GM19372 (cell line): ENCODE data around the gene C22orf15.
"Not testable (repeated sequence)": the region's sequence is repeated elsewhere in the genome, so short reads cannot be mapped to it uniquely, and the experiment has no call there.

Source experiments
- ATAC-seq: cut with Tn5 transposase; IDR thresholded peaks from one replicate; pipeline ENCODE4 v1.9.1; 2021; ENCODE audit warnings: mild to moderate bottlenecking, low read depth, moderate library complexity; ENCODE audit not compliant: unreplicated experiment

The C22orf15 gene

GRCh38 chr22:23762842-23763578, at the start of gene C22orf15:
C22orf15 (plus strand) TSS chr22:23762990; CDS start chr22:23763307, 317 bp downstream.
- no peak for ATAC-seq

GRCh38 chr22:23713696-23714595, 48.8 kb upstream of the C22orf15 start:
- ATAC-seq = no peak

GRCh38 chr22:23714596-23715578, 47.9 kb upstream of the C22orf15 start:
- ATAC-seq = no peak

GRCh38 chr22:23715806-23716375, 46.9 kb upstream of the C22orf15 start:
- no peak for ATAC-seq

GRCh38 chr22:23716811-23717801, 45.7 kb upstream of the C22orf15 start:
- peak; percentile 78 for ATAC-seq

- no peak for ATAC-seq
Observed at GRCh38 chr22:23718371-23719165, 44.2 kb upstream of the C22orf15 start.

- ATAC-seq = no peak
Observed at GRCh38 chr22:23720855-23721254, 41.9 kb upstream of the C22orf15 start.

- no peak for ATAC-seq
Observed at GRCh38 chr22:23722160-23722559, 40.6 kb upstream of the C22orf15 start.

GRCh38 chr22:23722724-23723123, 40.1 kb upstream of the C22orf15 start:
- no peak for ATAC-seq

GRCh38 chr22:23728108-23728507, 34.7 kb upstream of the C22orf15 start:
- ATAC-seq = not testable (repeated sequence)

- no peak for ATAC-seq
Observed at GRCh38 chr22:23737696-23738095, 25.1 kb upstream of the C22orf15 start.

GRCh38 chr22:23742505-23743264, 20.1 kb upstream of the C22orf15 start:
- ATAC-seq = no peak

- ATAC-seq = no peak
Observed at GRCh38 chr22:23743303-23743705, 19.5 kb upstream of the C22orf15 start.

- ATAC-seq = no peak
Observed at GRCh38 chr22:23744001-23744400, 18.8 kb upstream of the C22orf15 start.

GRCh38 chr22:23744485-23744884, 18.3 kb upstream of the C22orf15 start:
- ATAC-seq = no peak

- ATAC-seq = no peak
Observed at GRCh38 chr22:23745791-23746190, 17.0 kb upstream of the C22orf15 start.

GRCh38 chr22:23749841-23750301, 12.9 kb upstream of the C22orf15 start:
- no peak for ATAC-seq
